A673 (cell line): Measurements from ENCODE around the gene LHX6.

Source experiments
- EZH2 ChIP-seq: fragments of 200-600 bp; sonication (generic); IDR thresholded peaks from 2 replicates; pipeline ENCODE4 v1.6.1; 2017; ENCODE audit warnings: borderline replicate concordance, low read depth, mild to moderate bottlenecking, mixed read lengths, antibody characterized with exemption, low read length; ENCODE audit not compliant: poor library complexity, severe bottlenecking
- TF ChIP-seq, protein P1 (sequence below): fragments of 300-800, 200-600 bp; sonication (generic); conservative IDR thresholded peaks from 2 replicates; pipeline ENCODE4 v1.5.1; 2017; ENCODE audit warnings: low read depth, mild to moderate bottlenecking, antibody characterized with exemption, low read length, moderate library complexity, mixed read lengths

DNA sequence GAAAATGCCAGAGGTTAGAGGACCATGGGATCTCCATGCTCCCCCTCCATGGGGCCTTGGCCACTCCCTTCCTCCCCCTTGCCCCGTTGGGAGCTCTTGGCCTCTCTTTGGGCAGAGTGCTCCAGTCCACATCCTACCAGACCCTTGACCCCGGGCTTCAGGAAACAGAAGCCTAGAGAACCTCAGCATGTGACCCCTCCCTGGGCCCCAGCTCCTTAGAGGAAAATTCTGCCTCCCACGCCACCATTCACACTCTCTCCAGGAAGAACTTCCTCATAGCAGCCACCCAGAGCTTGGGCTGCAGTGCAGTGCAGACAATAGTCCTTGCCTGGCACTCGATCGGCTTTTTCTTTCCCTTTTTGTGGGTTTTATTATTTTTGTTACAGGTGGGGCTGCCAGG lies 6.0 kb downstream of the LHX6 start:
- TF ChIP-seq, protein P1, sequence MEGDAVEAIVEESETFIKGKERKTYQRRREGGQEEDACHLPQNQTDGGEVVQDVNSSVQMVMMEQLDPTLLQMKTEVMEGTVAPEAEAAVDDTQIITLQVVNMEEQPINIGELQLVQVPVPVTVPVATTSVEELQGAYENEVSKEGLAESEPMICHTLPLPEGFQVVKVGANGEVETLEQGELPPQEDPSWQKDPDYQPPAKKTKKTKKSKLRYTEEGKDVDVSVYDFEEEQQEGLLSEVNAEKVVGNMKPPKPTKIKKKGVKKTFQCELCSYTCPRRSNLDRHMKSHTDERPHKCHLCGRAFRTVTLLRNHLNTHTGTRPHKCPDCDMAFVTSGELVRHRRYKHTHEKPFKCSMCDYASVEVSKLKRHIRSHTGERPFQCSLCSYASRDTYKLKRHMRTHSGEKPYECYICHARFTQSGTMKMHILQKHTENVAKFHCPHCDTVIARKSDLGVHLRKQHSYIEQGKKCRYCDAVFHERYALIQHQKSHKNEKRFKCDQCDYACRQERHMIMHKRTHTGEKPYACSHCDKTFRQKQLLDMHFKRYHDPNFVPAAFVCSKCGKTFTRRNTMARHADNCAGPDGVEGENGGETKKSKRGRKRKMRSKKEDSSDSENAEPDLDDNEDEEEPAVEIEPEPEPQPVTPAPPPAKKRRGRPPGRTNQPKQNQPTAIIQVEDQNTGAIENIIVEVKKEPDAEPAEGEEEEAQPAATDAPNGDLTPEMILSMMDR: no peak
- no peak for TF ChIP-seq EZH2
